Measurements from ENCODE around the gene HTR3B.

- TF ChIP-seq SMC3 (conservative IDR thresholded peaks at IDR 0.05; ENCODE audit: poor library complexity), result no peak
- no peak for TF ChIP-seq CTCF (IDR thresholded peaks at IDR 0.05; ENCODE audit: poor library complexity, severe bottlenecking)
- TF ChIP-seq EZH2 (IDR thresholded peaks at IDR 0.05; ENCODE audit: borderline replicate concordance, insufficient read depth, low read length, poor library complexity, severe bottlenecking), result no peak
- no peak for TF ChIP-seq EP300 (conservative IDR thresholded peaks at IDR 0.05; ENCODE audit: poor library complexity, severe bottlenecking)
Measured at GRCh38 chr11:113881856-113882255, 22.7 kb upstream of the HTR3B start.

Measured in neural cell (in vitro differentiated cells).